COLO829 (cell line): Measurements from ENCODE around the gene KRT80.

Experiments used
- DNase-seq: peaks from one replicate; pipeline ENCODE4 v3.0.0; 2012; ENCODE audit warnings: low spot score

The KRT80 gene

DNA sequence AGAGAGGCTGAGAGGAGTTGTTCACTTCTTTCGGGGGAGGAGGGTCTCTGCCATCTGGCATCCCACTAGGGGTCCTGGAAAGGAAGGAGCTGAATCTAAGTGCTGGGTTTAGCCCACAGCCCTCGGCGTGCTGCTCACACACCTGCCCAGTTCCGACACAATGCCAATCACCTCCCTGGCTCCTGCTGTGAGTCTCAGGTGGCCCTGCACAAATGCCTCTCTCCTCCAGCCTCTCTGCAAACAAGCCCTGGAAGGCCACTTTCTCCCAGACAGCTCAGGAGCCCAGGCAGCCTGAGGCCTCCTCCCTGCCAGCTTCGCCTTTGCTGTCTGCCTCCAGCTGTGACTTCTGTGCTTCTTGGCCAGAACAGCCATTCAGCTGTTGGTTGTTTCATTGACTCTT, 61.1 kb downstream of the KRT80 start:
- no peak for DNase-seq

DNA sequence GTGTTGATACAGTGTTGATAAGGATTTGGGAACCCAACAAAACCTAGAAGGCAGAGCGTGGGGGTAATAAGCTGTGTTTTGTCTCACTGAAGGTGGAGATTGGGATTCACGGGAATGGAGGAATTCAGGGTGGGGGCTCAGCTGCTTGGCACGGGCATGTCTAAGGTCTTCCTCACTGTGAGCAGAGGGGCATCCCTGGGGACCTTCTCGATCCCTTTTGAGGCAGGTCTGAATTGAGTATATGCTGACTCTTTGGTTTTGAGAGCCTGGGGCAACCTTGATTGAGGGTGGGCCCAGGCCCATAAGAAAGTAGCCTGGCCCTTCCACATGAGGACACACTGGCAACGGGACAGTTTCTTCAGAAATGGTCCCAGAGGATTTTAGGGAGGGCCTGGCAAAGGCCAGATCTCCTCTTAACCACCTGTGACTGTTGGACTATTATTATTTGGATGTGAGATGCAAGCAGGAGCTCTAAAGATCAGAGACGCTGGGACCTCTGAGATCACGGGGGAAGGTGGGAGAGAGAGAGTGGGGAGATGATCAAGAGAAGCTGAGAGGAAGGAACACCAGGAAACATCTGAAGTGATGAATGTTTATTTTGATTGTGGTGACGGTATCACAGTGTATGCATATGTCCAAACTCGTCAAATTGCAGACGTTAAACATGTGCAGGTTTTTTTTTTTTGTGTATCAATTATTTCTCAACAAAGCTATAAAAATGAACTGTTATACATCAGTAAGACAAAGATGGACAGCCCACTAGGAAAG, 63.9 kb downstream of the KRT80 start:
- DNase-seq, result no peak

DNA sequence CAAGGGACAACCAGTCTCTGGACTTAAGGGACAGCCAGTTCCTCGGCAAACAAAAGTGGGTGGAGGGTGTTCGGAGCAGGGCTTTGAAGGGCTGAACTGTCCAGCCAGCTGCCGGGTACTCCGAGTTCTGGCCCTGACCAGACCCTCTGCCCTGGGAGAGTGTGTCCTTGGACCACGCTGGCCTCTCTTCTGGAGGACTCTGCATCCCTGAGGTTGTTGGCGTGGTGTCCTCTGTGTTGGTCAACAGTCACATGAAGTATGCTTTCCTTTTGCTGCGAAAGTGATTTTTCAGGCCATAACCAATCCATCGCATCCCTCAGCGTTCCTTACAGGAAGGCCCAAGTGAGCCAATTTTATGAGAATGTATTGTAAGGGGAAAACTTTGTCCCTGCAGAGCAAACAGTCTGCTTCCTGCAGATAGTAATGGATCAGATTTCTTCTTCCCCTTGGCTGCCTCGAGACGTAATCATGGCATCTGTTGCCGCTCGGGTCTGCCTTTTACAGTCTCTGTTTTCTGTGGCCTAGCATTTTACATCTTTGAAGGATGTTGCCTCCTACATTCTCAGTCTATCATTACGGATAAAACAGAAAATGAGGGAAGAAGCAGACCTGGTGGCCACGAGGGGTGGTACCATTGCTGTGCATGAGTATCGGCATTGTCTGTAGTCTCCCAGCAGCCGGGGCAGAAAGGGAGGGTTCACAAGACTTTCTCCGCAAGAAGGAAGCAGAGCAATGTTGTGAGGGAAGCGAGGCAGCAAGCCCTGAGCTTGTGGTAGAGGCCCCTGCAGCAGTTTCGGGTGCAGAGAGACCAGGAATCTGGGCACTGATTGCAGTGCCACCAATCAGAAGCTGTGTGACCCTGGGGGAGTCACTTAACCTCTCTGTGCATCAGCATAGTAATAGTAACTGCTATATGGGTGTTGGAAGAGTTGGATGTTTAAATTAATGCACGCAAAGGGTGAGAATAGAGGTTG, 64.9 kb downstream of the KRT80 start:
- no peak for DNase-seq

- DNase-seq, result no peak
Observed at GRCh38 chr12:52126050-52126604, 65.7 kb downstream of the KRT80 start.

DNA sequence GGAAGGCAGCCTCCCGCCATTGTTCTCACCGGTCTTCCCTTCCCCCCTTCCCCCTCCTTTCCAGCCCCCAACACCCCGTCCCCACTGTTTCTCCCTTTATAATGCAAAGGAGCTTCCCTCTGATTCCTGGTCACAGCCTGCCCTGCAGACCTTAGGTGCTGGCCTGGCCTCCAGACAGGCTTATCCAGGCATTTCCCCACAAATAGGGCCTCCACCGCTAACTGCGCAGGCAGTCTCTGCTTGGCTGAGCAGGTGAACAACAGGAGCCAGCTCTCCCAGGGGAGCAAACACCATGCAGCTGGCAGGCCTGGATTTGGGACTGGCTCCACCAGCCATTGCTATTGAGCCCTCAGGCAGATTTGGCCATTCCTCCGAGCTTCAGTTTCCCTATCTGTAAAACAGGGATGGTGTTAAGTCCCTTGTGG, 66.3 kb downstream of the KRT80 start:
- no peak for DNase-seq

DNA sequence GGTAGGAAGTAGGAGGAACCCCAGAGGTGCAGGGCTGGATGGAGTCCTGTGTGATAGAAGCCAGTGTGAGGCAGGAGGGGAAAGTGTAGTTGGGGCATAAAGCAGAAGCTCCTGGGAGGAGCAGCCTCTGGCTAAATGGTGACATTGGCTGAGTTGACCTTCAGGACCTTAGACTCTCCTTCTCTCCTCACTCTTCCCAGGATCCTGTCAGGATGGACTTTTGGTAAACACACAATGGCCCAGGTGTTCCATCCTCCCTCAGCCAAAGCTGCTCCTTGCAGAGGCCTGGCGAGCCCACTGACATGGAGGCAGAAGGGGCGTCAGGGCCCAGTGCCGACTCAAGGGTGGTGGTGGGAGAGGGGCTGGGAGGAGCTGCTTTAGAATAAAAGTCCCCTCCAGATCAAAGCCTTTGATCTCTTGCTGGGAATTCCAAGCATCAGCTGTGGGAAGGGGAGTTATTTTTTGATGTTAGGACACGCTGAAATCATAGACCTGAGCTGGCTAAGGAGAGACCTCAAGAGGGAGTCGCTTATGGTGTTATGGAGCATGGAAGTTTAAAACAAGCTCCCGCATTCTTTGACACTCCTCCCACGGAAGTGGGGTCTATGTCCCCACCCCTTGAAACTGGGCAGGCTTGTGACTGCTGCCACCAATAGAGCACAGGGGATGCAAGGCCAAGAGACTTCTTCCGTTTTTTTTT, 68.2 kb downstream of the KRT80 start:
- no peak for DNase-seq

GRCh38 chr12:52122904-52123303, 68.9 kb downstream of the KRT80 start:
- no peak for DNase-seq

- no peak for DNase-seq
Observed at GRCh38 chr12:52122540-52122871, 69.3 kb downstream of the KRT80 start.

DNA sequence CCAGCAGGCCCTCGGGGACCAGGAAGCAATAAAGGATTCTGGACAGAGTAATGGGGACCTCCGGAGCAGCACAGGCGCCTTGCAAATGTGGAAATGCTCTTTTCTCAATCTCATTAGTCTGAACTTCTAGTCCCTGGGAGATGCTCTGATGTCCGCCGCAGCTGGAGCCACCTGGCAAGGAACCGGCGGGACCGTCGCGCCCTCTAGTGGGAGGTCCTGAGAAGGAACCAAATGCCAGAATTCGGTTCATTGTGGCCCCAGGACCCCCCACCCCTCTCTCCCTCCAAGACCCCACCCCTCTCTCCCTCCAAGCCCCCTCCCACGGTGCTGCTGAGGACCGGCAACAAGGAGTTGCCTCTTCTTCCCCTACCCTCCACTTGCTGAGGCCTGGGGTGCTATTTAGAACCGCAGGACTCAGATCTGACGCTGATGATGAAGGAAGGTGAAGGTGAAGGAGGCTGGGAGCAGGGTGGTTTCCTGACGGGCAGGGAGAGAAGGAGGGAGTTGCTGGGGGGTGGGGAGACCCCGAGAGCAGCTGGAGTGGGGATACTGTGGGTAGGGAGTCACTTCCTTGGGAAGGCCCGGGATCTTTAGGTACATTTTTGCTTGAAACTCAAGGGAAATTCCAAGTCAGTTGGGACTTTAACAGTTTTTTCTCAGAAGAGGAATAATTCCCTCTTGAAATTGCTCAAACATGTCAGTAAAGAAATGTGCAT, 69.8 kb downstream of the KRT80 start:
- peak; percentile 66 for DNase-seq

DNA sequence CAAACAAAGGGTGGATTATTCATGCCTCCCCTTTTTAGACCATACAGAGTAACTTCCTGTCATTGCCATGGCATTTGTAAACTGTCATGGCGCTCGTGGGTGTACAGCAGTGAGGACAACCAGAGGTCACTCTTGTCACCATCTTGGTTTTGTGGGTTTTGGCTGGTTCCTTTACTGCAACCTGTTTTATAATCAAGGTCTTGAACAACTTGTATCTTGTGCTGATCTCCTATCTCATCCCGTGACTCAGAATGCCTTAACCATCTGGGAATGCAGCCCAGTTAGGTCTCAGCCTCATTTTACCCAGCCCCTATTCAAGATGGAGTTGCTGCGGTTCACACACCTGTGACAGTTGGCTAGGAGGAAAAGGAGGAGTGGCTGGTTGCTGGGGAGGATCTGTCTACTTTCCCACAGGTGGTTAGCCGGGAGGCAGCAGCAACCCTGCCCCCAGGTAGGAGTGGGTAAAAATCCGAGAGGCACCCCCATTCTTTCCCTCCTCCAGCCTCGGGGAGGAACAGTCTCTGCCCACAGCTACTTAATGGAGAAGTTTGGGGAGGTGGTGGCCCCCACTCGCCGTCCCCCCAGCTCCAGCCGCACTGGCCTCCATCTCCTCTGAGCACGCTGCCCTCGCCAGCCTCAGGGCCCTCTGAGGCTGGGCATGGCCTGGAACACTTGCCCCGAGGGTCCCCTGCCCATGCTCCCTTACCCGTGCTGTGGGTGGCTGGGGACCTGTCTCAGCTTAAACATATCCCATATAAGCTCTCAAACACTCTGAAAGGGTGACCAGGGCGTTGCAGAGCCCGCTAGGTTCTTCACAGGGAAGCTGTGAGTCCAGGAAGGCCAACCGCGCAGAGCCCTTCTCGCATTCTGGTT, 70.6 kb downstream of the KRT80 start:
- DNase-seq, result no peak

DNA sequence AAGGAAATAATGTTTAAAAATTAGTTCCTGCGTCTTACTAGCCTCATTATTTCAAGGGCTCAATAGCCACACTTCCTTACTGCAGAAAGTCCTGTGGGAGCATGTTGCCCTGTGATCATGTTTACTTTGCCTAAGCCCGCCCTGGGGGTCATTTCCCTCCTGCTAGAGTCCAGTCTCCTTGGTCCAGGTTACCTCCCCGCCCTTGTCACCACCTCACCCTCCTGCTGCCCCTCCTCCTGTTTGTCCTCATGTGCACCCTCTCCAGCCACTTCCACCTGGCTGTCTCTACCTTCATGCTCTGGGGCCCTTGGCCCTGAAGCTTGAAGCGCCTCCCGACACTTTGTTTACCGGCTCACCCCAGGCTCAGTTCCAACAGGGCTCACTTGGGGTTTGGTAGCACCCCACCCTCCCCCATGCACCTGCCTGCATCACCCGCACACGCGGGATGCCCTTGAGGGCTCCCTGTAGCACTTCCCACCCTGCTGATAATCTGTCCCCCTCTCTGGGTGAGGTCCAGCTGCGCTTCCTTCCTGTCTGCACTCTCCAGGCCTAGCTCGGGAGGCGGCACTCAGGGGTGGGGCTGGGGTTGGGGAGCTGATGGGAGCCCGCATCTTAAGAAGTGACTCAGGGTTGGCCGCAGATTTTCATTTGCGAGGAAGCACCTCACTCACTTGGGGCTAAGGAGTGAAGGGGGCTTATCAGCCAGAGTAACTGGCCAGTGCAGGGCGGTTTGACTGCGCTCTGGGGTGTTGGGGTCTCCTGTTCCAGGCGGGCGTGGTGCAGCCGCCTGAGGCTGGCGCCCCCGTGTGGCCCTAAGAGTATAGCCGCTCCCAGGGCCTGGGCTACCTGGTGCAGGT, 72.2 kb downstream of the KRT80 start:
- DNase-seq, result no peak
